Activated T-cell treated with anti-CD3 and anti-CD28 coated beads, Interleukin-2, amount 50 U/mL, for 1 hour (primary cell): ENCODE measurements around the gene AP2A2.
A peak's percentile ranks its signal among the peaks of the same experiment; 100 is the strongest.

ENCODE experiments used
- DNase-seq: peaks from one replicate; pipeline ENCODE4 v3.0.0-alpha.2; 2020

AP2A2 gene

GRCh38 chr11:925496-926301 lies at the start of gene AP2A2:
Gene AP2A2 (plus strand): TSS chr11:925870. CDS start chr11:926022, 152 bp downstream.
- DNase-seq, result peak; percentile 93

DNA sequence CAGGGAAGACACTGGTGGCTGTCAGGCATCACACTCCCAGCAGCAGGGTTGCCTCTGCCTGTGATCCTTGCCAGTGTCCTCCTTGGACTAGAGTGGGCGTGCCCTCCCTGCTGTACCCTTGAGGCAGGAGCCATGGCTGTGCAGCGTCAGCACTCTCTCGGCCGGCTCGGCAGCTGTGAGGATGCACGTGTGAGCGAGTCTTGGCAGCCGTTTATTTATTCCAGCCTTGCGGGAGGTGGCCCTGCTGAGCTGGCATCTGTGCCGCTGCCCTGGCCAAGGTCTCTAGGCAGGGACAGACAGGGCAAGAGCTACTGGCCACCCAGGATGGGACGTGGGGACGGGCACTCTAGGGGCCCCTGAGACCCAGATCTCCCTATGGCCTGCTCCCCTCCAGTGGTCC lies 49.1 kb upstream of the AP2A2 start:
- no peak for DNase-seq

DNA sequence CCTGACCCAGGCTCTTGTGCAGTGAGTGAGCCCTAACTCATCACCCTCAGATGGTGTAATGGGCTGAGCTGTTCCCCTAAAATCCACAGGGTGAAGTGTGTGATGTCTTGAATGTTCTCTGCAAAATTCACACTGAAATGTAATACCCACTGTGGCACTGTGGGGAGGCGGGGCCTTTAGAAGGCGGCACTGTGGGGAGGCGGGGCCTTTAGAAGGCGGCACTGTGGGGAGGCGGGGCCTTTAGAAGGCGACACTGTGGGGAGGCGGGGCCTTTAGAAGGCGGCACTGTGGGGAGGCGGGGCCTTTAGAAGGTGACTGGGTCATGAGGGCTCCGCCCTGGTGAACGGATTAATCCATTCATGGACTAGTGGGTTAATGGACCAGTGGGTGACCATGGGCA lies 48.1 kb upstream of the AP2A2 start:
- no peak for DNase-seq

DNA sequence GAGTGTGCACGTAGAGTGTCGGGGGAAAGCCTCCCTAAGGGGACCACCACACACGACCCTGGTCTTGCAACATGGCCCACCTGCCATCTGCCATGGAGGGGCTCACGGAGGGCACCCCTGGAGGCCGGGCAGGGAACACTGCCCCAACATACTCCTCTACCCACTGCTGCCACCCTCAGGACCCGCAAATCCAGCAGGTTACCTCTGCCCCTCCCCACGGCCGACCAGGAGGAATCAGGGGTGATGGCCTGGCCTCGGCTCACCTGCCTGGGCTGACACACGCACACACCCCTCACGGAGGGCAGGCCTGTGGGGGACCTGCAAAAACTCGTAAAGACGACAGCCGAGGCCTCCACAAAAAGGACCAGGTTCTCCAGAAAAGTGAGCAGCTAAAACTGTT lies 45.2 kb upstream of the AP2A2 start:
- DNase-seq, result no peak

GRCh38 chr11:882596-882995 lies 43.1 kb upstream of the AP2A2 start:
- DNase-seq, result no peak

DNA sequence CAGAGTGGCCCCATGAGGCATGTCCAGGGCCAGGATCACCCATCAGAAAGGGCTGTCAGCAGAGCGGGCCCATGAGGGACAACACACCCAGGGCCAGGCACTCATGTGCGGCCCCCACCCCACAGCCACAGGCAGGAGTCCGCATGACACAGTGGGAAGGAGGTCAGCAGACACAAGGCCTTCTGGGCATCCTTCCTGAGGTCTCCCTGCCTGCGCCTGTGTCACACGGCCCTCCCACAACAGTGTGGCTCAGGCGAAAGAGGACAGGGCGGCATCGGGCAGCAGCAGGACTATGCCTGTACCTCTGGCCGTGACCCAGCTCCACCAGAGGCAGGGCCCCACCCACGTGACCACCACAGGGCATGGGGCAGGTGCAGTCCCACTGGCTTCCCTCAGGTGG lies 42.1 kb upstream of the AP2A2 start:
- no peak for DNase-seq

- DNase-seq, result no peak
These were observed 41.0 kb upstream of the AP2A2 start for GRCh38 chr11:884578-885070.

- no peak for DNase-seq
These were observed 39.1 kb upstream of the AP2A2 start for GRCh38 chr11:886568-886967.

DNA sequence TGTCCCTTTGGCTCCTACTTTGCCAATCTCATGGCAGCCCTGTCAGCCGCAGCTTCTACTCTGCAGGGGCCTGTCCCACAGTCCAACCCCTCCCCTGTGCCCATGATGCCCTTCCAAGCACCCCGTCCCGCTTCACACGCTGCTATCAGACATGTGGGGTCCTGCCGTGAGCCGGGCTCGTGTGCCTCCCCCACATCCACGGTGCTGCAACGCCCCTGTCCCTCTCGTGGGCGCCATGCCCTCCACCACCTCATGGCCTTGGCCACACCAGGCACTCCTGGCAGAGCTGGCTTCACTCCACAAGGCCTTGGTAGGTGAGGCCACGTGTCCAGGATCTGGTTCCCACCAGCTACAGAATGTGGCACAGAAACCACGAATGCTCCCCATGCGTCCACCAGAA lies 38.1 kb upstream of the AP2A2 start:
- DNase-seq, result no peak

- no peak for DNase-seq
These were observed 37.1 kb upstream of the AP2A2 start for GRCh38 chr11:888310-889212.

- DNase-seq, result no peak
These were observed 36.4 kb upstream of the AP2A2 start for GRCh38 chr11:889257-889656.

- no peak for DNase-seq
These were observed 35.8 kb upstream of the AP2A2 start for GRCh38 chr11:889687-890475.

GRCh38 chr11:890794-891540 lies 34.7 kb upstream of the AP2A2 start:
- no peak for DNase-seq

DNA sequence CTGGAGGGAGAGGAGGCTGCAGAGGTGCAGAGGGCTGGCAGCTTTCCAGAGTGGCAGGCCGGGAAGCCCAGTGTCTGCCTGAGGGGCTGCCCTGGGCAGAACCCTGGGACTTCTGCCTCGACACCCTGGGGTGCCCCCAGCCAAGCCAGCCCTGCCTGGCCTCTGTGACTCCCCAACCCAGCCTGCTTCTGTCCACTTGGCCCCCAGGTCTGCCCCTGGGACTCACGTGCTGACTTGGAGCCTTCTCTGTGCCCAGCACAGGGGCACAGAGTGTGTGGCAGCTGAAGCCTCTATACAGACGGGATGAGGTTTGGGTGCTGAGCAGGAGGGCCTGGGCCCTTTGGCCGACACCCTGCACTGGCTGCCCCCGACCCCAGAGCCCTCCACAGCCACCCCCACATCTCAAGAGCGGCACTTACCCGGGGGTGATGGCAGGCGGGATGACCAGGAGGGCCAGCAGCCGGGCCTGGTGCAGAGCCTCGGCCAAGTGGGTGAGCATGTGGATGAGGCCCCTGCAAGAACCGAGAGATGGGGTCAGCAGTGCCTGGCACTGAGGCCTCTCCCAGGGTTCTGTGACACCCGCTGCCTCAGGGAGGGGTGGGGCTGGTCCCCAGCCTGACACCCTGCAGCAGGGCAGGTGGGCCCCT lies 32.5 kb upstream of the AP2A2 start:
- no peak for DNase-seq

GRCh38 chr11:894575-895201 lies 31.0 kb upstream of the AP2A2 start:
- DNase-seq, result no peak

GRCh38 chr11:895331-896110 lies 30.1 kb upstream of the AP2A2 start:
- no peak for DNase-seq

DNA sequence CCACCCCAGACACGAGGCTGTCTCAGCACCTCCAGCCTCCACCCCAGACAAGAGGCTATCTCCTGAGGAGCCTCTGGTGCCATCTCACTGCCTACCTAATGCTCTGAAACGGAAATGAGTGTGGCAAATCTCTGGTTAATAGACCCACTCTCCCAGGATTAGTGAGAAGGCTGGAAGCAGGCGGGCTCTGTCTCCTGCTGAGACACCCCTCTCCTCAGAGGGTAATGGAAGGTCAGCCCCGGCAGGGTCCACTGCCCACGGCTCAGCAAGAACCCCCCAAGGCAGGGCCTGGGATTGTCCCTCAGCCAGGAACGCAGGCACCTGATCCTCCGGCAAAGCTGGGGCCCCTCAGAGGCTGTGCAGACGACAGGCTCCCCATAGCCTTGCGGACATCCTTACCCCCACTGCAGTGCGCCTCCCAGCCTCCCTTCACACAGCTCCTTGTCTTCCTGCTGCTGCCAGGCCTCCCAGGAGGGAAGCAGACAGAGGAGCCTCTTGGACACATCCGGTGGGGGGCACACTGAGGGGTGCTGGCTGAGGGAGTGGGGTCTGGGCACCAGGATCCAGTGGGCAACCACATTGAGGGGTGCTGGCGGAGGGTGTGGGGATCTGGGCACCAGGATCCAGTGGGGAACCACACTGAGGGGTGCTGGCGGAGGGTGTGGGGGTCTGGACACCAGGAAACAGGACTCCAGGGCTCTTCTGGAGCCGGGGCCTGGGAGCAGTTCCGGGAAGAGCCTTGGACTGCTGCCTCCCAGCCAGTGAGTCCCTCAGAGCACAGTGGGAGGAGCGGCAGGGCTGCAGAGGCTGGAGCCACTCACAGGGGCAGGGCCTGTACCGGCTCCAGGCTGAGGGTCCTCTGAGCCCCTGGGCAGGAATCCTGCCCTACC lies 28.2 kb upstream of the AP2A2 start:
- no peak for DNase-seq

DNA sequence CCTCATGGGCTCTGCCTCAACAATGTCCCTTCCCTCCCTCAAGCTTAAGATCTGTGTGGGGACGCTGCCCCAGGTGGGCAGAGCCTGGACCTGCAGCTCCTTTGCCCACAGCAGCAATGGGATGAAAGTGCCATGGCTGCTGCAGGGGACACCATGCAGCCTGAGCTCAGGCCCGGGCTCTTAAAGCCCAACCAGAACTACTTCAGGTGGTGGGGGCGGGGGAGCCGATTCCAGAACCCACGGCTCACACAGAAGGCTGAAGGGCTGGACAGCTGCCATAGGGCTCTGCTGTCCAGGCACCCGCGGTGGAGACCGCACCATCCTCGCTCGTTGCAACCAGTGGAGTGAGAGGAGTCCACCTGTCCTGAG lies 27.5 kb upstream of the AP2A2 start:
- DNase-seq, result no peak

- DNase-seq, result no peak
These were observed 27.0 kb upstream of the AP2A2 start for GRCh38 chr11:898540-899190.
